ENCODE data around the gene ANXA1. TPM values are rescaled to one million over a fixed set of nuclear protein-coding genes. Genes with fewer than 3 reads are reported as not detected.

The ANXA1 gene
- total RNA-seq, 1 experiment from 2014 or later = 754 TPM

DNA sequence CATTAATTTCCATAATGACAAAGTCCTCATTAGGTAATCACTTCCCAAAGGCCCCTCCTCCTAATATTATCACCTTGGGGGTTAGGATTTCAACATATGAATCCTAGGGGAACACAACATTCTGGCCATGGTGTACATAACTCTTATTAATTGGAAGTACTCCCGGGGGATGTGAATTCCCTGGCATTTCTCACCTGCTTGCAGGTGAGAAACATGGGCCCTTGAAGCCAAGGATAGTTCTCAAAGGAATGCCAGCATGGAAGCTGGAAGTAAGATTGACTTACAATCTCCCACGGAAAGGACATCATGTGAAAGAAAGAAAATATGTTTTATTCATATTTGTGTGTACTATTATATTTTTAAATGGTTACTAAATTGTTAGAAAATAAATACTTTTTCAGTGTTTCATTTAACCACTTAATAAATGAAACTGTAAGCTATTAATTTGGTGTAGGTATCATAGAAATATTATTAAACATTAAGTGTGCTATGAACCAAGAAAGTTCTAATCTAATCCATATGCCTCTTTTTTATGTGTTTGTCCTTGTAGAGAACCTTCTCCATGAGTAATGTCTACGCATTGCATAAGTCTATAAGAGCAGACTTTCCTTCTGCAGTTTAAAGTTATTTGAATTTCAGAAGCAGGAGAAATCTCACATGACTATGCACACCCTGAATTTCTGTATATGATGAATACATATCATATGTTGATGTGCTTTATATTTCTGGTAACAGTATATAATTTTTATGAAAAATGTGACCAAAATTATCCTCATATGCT, 59.4 kb downstream of the ANXA1 start:
- DNase-seq (ENCODE audit: low spot score) = no peak

DNA sequence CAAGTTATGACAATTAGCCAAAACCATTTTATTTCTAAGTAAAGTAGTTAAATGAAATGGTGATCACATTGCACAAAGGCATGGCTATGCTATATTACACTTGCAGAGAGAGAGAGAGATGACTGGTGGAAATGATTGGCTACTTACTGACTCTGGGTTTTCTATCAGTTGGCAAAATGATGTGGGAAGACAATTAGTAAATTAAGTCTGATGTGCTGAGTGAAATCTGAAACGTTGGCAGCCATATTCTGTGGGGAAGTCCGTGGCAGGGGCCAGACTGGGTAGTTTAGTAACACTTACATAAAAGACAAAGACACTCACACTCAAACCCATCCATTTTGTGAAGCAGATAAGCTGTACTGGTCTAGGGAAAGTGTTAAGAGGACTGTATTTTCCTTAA, 61.6 kb downstream of the ANXA1 start:
- no peak for DNase-seq (ENCODE audit: low spot score)

- DNase-seq (ENCODE audit: low spot score) = no peak
Measured at GRCh38 chr9:73215249-73215648, 63.6 kb downstream of the ANXA1 start.

DNA sequence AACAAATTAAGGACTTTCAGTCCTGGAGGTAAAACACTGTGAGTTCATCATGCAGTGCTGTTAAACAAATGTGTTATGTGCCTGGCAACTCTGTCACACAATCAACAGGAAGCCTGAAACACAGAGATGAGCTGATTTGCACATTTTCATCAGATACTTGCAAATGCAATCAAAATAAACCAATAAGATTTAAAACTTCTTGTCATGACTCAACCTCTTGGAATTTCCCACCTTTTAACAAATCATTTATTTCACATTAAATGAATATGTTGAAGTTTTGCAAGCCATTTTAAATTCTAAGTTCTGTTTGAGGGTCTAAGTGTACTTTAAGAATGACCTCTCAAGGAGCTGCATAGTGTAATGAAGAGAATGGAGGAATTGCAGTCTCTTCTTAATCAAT, 64.4 kb downstream of the ANXA1 start:
- no peak for DNase-seq (ENCODE audit: low spot score)

Other genes starting within 250 kb of the ANXA1 start
- gene ALDH1A1, start 198.8 kb upstream of the ANXA1 start, total RNA-seq (2014; rRNA removed; shearing (Covaris generic)) = 4.4 and 7.6 TPM in 2 replicates

All from H4 (cell line).